Measurements from ENCODE around the gene DHFR.

DHFR gene

GRCh38 chr5:80600943-80601693 is 53.7 kb downstream of the DHFR start:
- TF ChIP-seq CTCF (IDR thresholded peaks at IDR 0.05; ENCODE audit: borderline replicate concordance, insufficient read depth, low read depth, low read length) = no peak
- no peak overlapping the region for H3K4me3 ChIP-seq (ENCODE audit: low read depth, low read length)

GRCh38 chr5:80597500-80597899 is 57.3 kb downstream of the DHFR start:
- H3K4me3 ChIP-seq (ENCODE audit: low read depth, low read length) = no peak overlapping the region
- no peak for TF ChIP-seq CTCF (IDR thresholded peaks at IDR 0.05; ENCODE audit: borderline replicate concordance, insufficient read depth, low read depth, low read length)

- no peak for TF ChIP-seq CTCF (IDR thresholded peaks at IDR 0.05; ENCODE audit: borderline replicate concordance, insufficient read depth, low read depth, low read length)
- no peak overlapping the region for H3K4me3 ChIP-seq (ENCODE audit: low read depth, low read length)
These were observed 60.0 kb downstream of the DHFR start for GRCh38 chr5:80594810-80595209.

GRCh38 chr5:80592761-80593160 is 62.0 kb downstream of the DHFR start:
- no peak for TF ChIP-seq CTCF (IDR thresholded peaks at IDR 0.05; ENCODE audit: borderline replicate concordance, insufficient read depth, low read depth, low read length)
- H3K4me3 ChIP-seq (ENCODE audit: low read depth, low read length) = no peak overlapping the region

GRCh38 chr5:80592105-80592504 is 62.7 kb downstream of the DHFR start:
- no peak for TF ChIP-seq CTCF (IDR thresholded peaks at IDR 0.05; ENCODE audit: borderline replicate concordance, insufficient read depth, low read depth, low read length)
- H3K4me3 ChIP-seq (ENCODE audit: low read depth, low read length) = no peak overlapping the region

- TF ChIP-seq CTCF (IDR thresholded peaks at IDR 0.05; ENCODE audit: borderline replicate concordance, insufficient read depth, low read depth, low read length) = no peak
- H3K4me3 ChIP-seq (ENCODE audit: low read depth, low read length) = no peak overlapping the region
These were observed 63.4 kb downstream of the DHFR start for GRCh38 chr5:80591352-80591751.

- H3K4me3 ChIP-seq (ENCODE audit: low read depth, low read length) = no peak overlapping the region
- no peak for TF ChIP-seq CTCF (IDR thresholded peaks at IDR 0.05; ENCODE audit: borderline replicate concordance, insufficient read depth, low read depth, low read length)
These were observed 64.0 kb downstream of the DHFR start for GRCh38 chr5:80590766-80591165.

All from GM12875 (cell line).